ENCODE data around the gene NTM.
"Not testable (repeated sequence)": the region's sequence is repeated elsewhere in the genome, so short reads cannot be mapped to it uniquely, and the experiment has no call there.

The NTM gene

DNA sequence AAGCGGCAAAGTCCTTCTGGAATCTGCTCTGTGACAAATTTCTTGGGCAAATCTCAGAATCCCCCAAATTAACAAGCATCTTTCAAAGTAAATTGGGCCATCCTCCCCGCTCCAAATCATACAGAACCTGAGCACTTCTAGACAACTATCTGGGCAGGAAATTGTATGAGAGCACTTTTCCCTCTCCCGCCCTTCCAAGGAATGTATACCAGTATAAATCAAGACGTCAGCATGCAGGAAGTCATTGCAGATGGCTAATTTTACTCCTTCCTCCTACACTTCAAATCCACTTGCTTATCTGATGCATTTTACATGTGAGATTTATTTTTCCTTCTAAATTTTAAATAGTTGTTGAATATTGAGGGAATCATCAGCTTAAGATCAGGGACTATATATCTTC lies 52.1 kb downstream of the NTM start:
- Mint-ChIP-seq H3K27ac (no peak overlapping the region), H3K9me3 (peaks cover 0 to 4% of the 10 kb centered on the region in 2 donors), H3K4me1 (no peaks in the 10 kb centered on the region), H3K4me3 (no peak overlapping the region), H3K36me3 (no peaks in the 10 kb centered on the region), H3K27me3 (no peaks in the 10 kb centered on the region)
- DNase-seq (no peak), ATAC-seq (replicated peaks) (no peak)

DNA sequence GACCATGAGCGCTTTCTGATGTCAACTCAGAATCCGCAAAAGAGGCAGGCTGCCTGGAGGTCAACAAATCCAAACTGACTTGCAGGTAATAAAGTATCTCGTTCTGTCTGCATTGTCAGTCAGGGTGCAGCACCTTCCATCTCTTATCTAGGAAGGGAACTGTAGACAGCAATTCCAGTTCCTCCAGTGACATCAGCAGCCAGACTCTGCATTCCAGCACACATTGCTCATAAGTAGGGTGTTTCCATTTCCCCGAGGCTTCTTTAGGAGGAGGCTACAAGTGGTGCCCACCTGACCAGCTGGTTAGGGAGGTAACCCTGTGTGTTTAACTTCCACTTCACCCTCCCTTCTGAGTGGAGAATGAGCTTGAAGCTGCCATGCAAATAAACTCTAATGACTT lies 53.3 kb downstream of the NTM start:
- no peaks in the 10 kb centered on the region for H3K4me1 Mint-ChIP-seq
- no peaks in the 10 kb centered on the region for H3K36me3 Mint-ChIP-seq
- DNase-seq (no peak), ATAC-seq (replicated peaks) (no peak)
- no peak overlapping the region for H3K4me3 Mint-ChIP-seq
- peaks cover 0 to 14% of the 10 kb centered on the region in 2 donors for H3K9me3 Mint-ChIP-seq
- no peak overlapping the region for H3K27ac Mint-ChIP-seq
- no peaks in the 10 kb centered on the region for H3K27me3 Mint-ChIP-seq

DNA sequence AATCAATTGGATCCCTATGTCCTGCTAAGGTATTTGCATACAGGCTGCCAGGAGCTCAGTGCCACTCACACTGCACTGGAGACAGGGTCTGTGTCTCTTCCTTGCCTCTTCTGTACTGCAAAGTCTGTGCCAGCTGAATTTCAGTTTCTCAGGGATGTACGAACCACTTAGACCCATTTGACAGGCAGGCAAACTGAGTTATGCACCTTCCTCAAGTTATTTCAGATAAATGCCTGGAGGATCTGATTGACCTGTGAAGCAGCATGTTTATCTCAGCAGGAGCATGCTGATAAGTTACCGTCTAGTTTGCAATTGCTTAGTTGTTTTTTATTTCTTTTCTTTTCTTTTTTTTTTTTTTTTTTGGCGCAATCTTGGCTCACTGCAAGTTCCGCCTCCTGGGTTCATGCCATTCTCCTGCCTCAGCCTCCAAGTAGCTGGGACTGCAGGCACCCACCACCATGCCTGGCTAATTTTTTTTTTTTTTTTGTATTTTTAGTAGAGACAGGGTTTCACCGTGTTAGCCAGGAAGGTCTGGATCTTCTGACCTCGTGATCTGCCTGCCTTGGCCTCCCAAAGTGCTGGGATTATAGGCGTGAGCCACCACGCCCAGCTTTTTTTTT lies 54.0 kb downstream of the NTM start:
- not testable (repeated sequence) for H3K27me3 Mint-ChIP-seq; ATAC-seq (replicated peaks); DNase-seq; H3K4me3 Mint-ChIP-seq; H3K27ac Mint-ChIP-seq; H3K4me1 Mint-ChIP-seq; H3K36me3 Mint-ChIP-seq
- H3K9me3 Mint-ChIP-seq, result peaks cover 0 to 11% of the 10 kb centered on the region in 2 donors

DNA sequence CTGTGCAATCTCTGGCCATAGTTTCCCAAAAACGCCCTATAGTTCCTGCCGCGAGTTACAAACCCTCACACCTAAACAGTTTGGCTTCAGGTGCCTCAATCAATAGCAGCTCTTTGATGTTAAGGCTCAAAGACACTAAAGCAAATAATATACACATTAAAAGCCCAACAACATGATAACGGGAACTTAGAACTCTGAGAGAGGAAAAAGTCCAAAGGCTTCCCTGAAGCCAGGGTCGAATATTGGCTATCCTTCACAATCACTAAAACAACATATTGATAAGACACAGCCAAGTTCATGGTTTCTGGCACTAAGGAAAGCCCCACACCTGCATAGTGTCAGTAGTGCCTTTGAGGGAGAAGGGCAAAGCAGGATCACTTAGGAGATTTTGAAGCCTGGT lies 54.9 kb downstream of the NTM start:
- no peak for ATAC-seq (replicated peaks)
- H3K4me3 Mint-ChIP-seq, result no peak overlapping the region

DNA sequence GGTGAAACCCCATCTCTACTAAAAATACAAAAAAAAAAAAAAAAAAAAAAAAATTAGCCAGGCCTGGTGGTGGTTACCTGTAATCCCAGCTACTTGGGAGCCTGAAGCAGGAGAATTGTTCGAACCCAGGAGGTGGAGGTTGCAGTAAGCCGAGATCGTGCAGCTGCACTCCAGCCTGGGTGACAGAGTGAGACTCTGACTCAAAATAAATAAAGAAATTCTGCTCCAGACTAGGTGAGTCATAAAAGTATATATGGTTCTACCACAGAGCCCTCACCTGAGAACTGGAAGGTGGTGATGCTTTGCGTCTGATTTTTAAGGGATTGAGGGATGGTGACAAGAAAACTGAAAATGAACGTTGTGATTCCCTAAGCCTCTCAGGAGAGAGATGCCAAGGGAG lies 58.4 kb downstream of the NTM start:
- Mint-ChIP-seq H3K9me3 (peaks cover 0 to 9% of the 10 kb centered on the region in 2 donors), H3K27ac (no peak overlapping the region), H3K36me3 (no peaks in the 10 kb centered on the region), H3K4me3 (no peak overlapping the region), H3K4me1 (no peaks in the 10 kb centered on the region), H3K27me3 (no peaks in the 10 kb centered on the region)
- DNase-seq (no peak), ATAC-seq (replicated peaks) (no peak)

More for the DNA sequence above, 54.9 kb downstream of the NTM start:
- no peaks in the 10 kb centered on the region for H3K4me1 Mint-ChIP-seq
- H3K36me3 Mint-ChIP-seq, result no peaks in the 10 kb centered on the region
- no peak for DNase-seq
- no peak overlapping the region for H3K27ac Mint-ChIP-seq
- peaks cover 0 to 9% of the 10 kb centered on the region in 2 donors for H3K9me3 Mint-ChIP-seq
- no peaks in the 10 kb centered on the region for H3K27me3 Mint-ChIP-seq

DNA sequence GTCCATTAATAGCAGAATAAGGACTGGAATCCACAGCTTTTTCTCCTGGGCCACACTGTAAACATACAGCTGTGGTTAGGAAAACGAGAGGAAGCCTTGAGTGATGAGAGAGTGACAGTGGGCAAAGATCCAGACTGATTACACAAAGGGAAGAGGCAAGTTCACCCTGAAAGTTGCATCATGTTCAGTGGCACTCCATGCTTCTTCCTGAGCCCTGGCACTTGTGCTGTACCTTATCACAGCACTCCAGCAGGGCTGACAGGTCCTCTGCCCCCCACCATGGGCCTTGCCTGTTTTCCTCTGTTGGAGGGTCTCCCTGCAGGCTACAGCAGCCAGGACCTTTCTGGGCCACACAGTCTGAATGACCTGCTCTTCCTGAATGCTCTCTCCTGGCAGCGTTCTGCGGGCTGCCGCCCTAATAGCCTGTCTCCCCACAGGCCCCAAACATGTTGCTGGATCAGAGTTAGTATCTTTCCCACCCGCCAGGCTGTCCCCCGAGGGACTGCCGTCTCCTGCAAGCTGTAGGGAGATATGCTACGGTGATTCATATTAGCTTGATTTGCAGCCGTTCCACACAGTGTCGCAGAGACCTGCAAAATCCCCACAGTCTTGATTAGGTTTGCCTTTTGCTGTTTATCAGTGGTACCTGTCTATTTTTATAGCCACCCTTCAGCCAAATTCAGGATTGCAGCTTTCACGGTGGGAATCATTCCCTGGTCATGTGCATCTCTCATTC lies 60.2 kb downstream of the NTM start:
- Mint-ChIP-seq H3K9me3 (peaks cover 5 to 13% of the 10 kb centered on the region in 2 donors), H3K36me3 (no peaks in the 10 kb centered on the region), H3K4me1 (no peaks in the 10 kb centered on the region), H3K27me3 (no peaks in the 10 kb centered on the region), H3K27ac (no peak overlapping the region), H3K4me3 (no peak overlapping the region)
- DNase-seq (no peak), ATAC-seq (replicated peaks) (no peak)

DNA sequence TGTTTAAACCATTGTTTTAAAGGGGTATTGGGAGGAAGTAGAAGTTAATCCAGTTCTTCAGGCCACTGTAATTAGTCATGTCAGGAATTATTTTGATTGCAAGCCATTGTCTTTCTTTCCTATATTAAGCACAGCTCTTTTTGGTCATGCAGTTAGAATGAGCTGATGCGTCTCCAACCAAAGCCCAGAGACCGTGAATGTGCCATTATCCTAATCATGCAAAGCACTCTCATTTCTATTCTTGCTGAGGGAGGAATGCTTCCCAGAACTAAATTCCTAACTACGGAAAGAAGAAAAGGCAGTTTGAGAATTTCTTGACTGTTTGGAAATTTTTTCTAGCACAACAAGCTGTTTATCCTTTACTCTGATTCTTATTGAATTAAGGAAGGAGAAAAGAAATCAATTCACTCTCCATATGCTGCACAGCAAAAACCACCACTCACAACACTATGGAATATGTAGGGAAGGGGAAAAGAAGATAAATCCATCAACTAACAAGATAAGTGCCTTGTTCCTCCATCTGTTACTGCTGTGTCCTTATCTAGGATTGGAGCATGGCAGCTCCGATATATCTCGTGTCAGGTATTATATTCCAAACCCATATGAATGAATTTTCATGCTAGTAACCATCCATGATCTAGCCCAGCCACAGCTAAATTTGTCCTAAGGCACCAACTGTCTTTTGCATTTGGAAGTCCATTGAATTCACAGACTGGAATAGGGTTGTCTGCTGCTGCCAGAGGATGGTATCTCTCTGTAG lies 70.8 kb downstream of the NTM start:
- Mint-ChIP-seq H3K27me3 (no peaks in the 10 kb centered on the region), H3K4me3 (no peak overlapping the region), H3K36me3 (no peaks in the 10 kb centered on the region), H3K4me1 (no peaks in the 10 kb centered on the region), H3K9me3 (peaks cover 5% of the 10 kb centered on the region in 2 donors), H3K27ac (no peak overlapping the region)
- no peak for ATAC-seq (replicated peaks)
- DNase-seq, result no peak

DNA sequence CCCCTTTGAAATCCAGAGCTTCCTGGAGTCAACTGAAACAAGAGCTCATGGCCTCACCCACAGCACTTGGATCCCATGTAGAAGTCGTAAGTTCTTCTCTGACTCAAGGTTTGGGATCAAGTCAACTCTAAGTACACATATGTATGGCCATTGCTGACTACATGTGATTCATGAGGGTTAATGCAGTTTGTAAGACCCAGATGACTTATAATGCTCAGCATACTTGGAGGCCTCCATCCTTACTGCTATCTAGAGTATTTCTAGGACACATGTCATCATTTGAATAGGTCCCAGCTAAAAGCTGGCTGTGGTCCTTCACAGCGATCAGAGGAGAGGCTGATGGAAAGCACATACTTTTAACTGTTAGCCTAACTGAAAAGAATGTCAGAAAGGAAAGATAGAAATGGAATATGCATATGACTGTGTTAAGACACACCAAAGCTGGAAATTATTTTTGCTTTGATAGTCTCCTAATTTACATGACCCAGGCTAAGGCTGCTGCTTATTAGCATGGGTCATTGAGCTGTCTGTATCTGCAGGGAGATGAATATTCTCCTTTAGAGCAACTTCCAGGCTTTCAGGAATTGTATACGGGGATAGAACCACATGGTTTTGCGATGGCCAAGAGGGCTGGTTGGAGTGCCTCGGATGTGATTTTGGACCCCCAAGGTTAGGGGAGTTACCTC lies 76.3 kb downstream of the NTM start:
- Mint-ChIP-seq H3K4me1 (no peaks in the 10 kb centered on the region), H3K27me3 (no peaks in the 10 kb centered on the region), H3K27ac (no peak overlapping the region), H3K36me3 (no peaks in the 10 kb centered on the region), H3K4me3 (no peak overlapping the region), H3K9me3 (no peaks in the 10 kb centered on the region)
- ATAC-seq (replicated peaks) (no peak), DNase-seq (no peak)

DNA sequence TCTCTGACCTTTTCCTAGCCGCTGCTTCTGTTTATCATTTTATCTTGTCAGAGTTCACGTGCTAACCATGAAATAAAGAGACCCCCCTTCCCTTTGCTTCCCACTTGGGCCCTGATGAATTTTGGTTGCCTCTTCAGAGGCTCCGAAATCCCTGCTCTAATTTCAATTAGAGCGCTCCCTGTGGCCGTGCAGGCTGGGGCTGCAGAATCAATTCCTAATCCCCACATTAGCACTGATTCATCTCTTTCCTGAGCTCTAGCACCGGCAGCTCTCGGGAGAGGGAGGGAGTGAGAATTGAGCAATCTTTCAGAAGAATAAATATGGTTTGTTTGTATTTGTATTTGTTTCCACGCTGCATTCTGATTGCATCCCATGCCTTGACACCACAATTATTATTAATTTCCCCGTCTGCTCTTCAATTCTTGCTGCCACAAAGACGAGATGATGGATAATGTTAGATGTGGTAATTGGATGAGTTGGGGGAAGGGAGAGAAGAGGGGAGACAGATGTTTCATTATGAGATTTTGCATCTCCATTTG lies 76.9 kb downstream of the NTM start:
- no peaks in the 10 kb centered on the region for H3K9me3 Mint-ChIP-seq
- H3K4me1 Mint-ChIP-seq, result no peaks in the 10 kb centered on the region
- no peak for ATAC-seq (replicated peaks)
- H3K36me3 Mint-ChIP-seq, result no peaks in the 10 kb centered on the region
- no peaks in the 10 kb centered on the region for H3K27me3 Mint-ChIP-seq
- H3K27ac Mint-ChIP-seq, result no peak overlapping the region
- no peak for DNase-seq
- H3K4me3 Mint-ChIP-seq, result no peak overlapping the region

DNA sequence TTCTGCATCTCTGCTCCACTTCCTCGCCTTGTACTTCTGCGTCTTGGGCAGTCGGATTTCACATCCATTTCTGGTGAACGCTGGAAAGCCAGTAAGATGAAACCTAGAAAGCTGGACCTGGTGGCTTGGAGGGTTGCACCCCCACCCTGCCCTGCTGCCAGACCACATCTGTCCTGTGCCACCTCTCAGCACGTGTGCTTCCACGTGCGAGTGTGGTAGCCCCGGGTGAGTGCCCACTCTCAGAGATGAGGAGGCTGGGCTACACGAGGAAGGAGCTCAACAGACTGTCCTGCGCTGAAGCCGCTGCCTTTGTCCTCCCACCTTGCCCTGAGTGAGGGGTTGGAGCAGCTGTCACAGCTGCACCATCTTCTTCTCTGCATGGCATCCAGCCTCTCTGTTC lies 77.5 kb downstream of the NTM start:
- Mint-ChIP-seq H3K9me3 (no peaks in the 10 kb centered on the region), H3K4me1 (no peaks in the 10 kb centered on the region), H3K27me3 (no peaks in the 10 kb centered on the region), H3K36me3 (no peaks in the 10 kb centered on the region), H3K27ac (no peak overlapping the region), H3K4me3 (no peak overlapping the region)
- DNase-seq (no peak), ATAC-seq (replicated peaks) (no peak)

DNA sequence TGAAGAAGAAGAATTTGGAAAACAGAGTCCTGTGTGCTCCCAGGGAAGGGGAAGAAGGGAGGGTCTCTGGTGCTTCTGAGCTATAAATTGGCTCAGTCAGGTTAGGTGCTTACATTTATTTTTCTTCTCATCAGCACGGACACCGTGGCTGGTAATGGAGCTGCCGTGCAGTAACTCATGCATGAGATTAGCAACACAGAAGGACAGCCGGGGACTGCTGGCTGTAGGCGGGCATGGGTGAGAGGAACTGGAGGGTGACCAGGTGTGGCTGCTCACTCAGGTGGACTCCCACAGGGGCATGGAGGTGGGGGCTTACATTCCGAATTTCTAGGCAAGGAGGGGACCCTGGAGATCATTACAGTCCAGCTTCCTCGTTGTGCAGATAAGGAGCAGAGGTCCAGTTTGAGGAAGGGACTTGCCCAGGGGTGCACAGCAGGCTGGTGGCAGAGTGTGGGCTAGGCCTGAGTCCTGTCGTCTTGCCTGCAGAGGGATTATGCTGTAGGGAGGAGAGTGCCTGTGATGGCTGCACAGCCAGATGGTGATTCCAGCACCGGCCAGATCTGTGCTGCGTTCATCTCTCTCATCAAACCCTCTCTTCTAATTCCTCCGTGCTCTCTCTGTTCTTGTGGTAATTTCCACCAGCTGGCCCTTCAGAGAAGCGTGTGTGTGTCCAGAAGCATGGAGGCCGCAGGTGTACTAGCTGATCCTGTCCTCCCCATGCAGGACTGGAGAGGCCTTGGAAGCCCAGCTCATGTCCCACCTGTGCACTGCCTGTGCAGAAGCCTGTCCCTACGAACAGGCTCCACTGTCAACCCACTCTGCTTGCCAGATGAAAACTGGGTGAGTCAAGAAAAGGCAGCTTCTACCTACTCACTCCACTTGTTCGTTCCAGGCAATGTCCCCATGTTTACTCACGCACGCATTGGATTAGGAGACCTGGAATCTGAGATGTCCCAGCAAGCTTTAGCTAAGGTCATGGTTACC lies 78.9 kb downstream of the NTM start:
- no peak for ATAC-seq (replicated peaks)
- Mint-ChIP-seq H3K9me3 (no peaks in the 10 kb centered on the region), H3K4me3 (no peak overlapping the region), H3K27me3 (no peaks in the 10 kb centered on the region), H3K4me1 (no peaks in the 10 kb centered on the region), H3K27ac (no peak overlapping the region), H3K36me3 (no peaks in the 10 kb centered on the region)
- no peak for DNase-seq

DNA sequence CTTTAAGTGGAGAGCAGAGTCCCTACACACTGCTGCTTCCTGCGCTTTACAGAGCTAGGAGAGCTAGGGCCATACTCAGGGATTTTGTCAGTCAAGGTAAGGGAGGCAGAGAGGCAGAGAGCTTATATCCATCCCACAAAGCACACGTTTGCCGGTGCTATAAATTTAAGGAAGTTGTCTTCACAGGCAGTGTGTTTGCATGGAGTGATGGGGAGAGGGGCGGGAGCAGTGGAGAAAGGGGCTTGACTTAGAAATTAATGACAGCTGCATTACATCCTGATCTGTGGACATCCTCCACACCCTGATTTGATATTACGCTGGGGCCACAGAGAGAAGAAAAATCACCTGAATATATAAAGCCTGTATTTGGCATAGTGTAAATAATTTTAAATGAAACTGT lies 84.1 kb downstream of the NTM start:
- H3K27ac Mint-ChIP-seq, result no peak overlapping the region
- no peaks in the 10 kb centered on the region for H3K9me3 Mint-ChIP-seq
- H3K36me3 Mint-ChIP-seq, result no peaks in the 10 kb centered on the region
- H3K4me3 Mint-ChIP-seq, result no peak overlapping the region
- ATAC-seq (replicated peaks) (no peak), DNase-seq (no peak)
- H3K4me1 Mint-ChIP-seq, result no peaks in the 10 kb centered on the region
- H3K27me3 Mint-ChIP-seq, result no peaks in the 10 kb centered on the region

DNA sequence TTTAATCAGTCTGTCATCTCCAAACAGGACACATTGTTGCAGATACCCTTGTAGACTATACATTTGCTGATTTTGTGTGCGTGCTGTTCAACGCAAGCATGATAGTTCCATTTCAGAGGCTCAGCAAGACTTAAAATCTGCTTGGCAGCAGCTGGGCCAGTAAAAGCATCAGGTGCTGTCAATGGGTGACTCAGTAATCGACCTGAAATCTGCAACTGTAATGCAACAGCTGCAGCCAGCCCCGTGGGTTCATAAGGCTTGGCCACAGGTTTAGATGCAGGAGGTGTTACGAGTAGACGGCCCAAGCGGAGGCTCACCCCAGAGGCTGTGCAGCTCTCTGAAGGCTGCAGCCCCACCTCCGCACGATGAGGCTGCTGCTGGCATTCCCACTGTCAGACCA lies 84.6 kb downstream of the NTM start:
- no peaks in the 10 kb centered on the region for H3K4me1 Mint-ChIP-seq
- no peak for DNase-seq
- H3K4me3 Mint-ChIP-seq, result no peak overlapping the region
- no peaks in the 10 kb centered on the region for H3K27me3 Mint-ChIP-seq
- ATAC-seq (replicated peaks), result no peak
- no peaks in the 10 kb centered on the region for H3K36me3 Mint-ChIP-seq
- H3K27ac Mint-ChIP-seq, result no peak overlapping the region
- H3K9me3 Mint-ChIP-seq, result no peaks in the 10 kb centered on the region
